Thoracic aorta (tissue), 2 donors: ENCODE results near the gene OLFM2. TPM values are rescaled to one million over a fixed set of nuclear protein-coding genes. Genes with fewer than 3 reads are reported as not detected.

Experiments
- ATAC-seq: fragments of 150-250 bp; one replicate; pipeline ENCODE4 v1.8.0; 2017; ENCODE audit warnings: low read depth; ENCODE audit not compliant: insufficient number of reproducible peaks, low FRiP score
- DNase-seq: peaks from one replicate; pipeline ENCODE4 v3.0.0-alpha.2; 2020; ENCODE audit warnings: low spot score
- H3K27ac ChIP-seq, 2 donors: fragments of 200-600 bp; sonication (generic); 1 replicate in 1 of 2; 2 replicates in 1 of 2; pipeline ENCODE4 v1.5.1; 2016; ENCODE audit warnings: mild to moderate bottlenecking in 2 of 2, moderate library complexity in 2 of 2
- H3K27me3 ChIP-seq: fragments of 200-600 bp; sonication (generic); replicated peaks from 2 replicates; pipeline ENCODE4 v1.6.0; 2016; ENCODE audit warnings: mild to moderate bottlenecking; ENCODE audit not compliant: insufficient read depth
- H3K36me3 ChIP-seq: fragments of 200-600 bp; sonication (generic); one replicate; pipeline ENCODE4 v1.5.1; 2016
- H3K4me1 ChIP-seq, 2 donors: fragments of 200-600 bp; sonication (generic); 1 replicate in 1 of 2; 2 replicates in 1 of 2; pipeline versions ENCODE4 v1.5.1 to v1.6.0; 2016; ENCODE audit warnings: low read depth in 2 of 2, mild to moderate bottlenecking in 1 of 2; ENCODE audit not compliant: control insufficient read depth in 1 of 2
- H3K4me3 ChIP-seq: fragments of 200-600 bp; sonication (generic); 2 replicates; pipeline ENCODE4 v1.5.1; 2016; ENCODE audit warnings: mild to moderate bottlenecking
- H3K9me3 ChIP-seq: fragments of 200-600 bp; sonication (generic); 2 replicates; pipeline ENCODE4 v1.5.1; 2016
- CTCF ChIP-seq: fragments of 200-600 bp; sonication (generic); IDR thresholded peaks from one replicate; pipeline ENCODE4 v1.5.1; 2019; ENCODE audit warnings: antibody characterized with exemption
- total RNA-seq, 2 donors: library from RNA; depleted of rRNA; stranded (reverse); fragments of >200 nt; gene quantifications; one replicate each; pipeline versions ENCODE4 v1.1.0 to v1.2.3, GENCODE V29; 2016

OLFM2 gene
- total RNA-seq, 2 donors from 2014 or later, result 5.8 to 13.4 TPM

GRCh38 chr19:9903336-9903735 is 33.0 kb downstream of the OLFM2 start:
- Histone ChIP-seq H3K9me3 (no peaks in the 10 kb centered on the region), H3K36me3 (no peaks in the 10 kb centered on the region), H3K27me3 (no peaks in the 10 kb centered on the region), H3K4me1 (no peaks in the 10 kb centered on the region), H3K4me3 (no peak overlapping the region), H3K27ac (no peak overlapping the region)
- ATAC-seq, result no peak
- no peak for DNase-seq
- no peak for TF ChIP-seq CTCF

- Histone ChIP-seq H3K27ac (no peak overlapping the region), H3K9me3 (no peaks in the 10 kb centered on the region), H3K36me3 (no peaks in the 10 kb centered on the region), H3K4me3 (no peak overlapping the region), H3K4me1 (no peaks in the 10 kb centered on the region), H3K27me3 (no peaks in the 10 kb centered on the region)
- no peak for TF ChIP-seq CTCF
- ATAC-seq, result no peak
- DNase-seq, result no peak
Observed at GRCh38 chr19:9901642-9902041, 34.7 kb downstream of the OLFM2 start.

DNA sequence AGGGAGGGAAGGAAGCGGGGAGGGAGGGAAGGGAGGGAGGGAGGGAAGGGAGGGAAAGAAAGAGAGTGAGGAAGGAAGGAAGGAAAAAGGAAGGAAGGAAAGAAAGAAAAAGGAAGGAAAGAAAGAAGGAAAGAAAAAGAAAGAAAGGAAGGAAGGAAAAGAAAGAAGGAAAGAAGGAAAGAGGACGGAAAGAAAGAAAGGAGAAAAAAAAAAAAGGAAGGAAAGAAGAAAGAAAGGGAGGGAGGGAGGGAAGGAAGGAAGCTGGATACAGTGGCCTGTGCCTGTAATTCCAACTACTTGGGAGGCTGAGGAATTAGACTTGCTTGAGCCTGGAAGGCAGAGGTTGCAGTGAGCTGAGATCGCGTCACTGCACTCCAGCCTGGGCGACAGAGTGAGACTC is 35.3 kb downstream of the OLFM2 start:
- H3K27me3 ChIP-seq, result no peaks in the 10 kb centered on the region
- no peak overlapping the region for H3K27ac ChIP-seq
- H3K36me3 ChIP-seq, result no peaks in the 10 kb centered on the region
- ATAC-seq (no peak), DNase-seq (no peak)
- no peak for TF ChIP-seq CTCF
- H3K4me1 ChIP-seq, result no peaks in the 10 kb centered on the region
- no peak overlapping the region for H3K4me3 ChIP-seq
- H3K9me3 ChIP-seq, result no peaks in the 10 kb centered on the region

- DNase-seq, result no peak
- no peaks in the 10 kb centered on the region for H3K36me3 ChIP-seq
- H3K4me3 ChIP-seq, result no peak overlapping the region
- H3K9me3 ChIP-seq, result no peaks in the 10 kb centered on the region
- no peak for TF ChIP-seq CTCF
- H3K27me3 ChIP-seq, result no peaks in the 10 kb centered on the region
- H3K27ac ChIP-seq, result no peak overlapping the region
- no peak for ATAC-seq
- H3K4me1 ChIP-seq, result no peaks in the 10 kb centered on the region
Observed at GRCh38 chr19:9891609-9892373, 44.5 kb downstream of the OLFM2 start.

DNA sequence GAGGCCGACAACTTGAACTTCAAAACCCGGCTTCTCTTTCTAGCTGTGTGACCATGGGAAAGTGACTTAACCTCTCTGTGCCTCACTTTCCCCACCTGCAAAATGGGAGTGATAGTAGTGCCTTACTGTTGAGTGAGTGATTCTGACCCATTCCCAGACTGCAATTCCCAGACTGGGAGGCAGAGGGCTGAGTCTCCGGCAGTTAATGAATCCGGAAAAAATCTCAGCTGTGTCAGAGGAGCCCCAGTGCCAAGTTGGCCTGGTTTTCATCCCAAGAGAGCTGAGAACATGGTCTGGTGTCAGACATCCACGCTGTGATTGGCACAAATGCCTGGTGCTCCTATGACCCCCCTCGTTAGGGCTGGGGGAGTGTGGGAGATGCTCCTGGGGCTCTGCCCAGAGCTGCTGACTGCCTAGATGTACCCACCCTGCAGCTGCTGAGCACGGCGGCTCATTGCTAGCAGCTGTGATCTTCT is 51.2 kb downstream of the OLFM2 start:
- H3K27ac ChIP-seq, result no peak overlapping the region
- H3K4me3 ChIP-seq, result no peak overlapping the region
- H3K4me1 ChIP-seq, result peaks cover 0 to 5% of the 10 kb centered on the region in 2 donors
- no peaks in the 10 kb centered on the region for H3K9me3 ChIP-seq
- ATAC-seq, result no peak
- peak; percentile 30 for TF ChIP-seq CTCF
- no peaks in the 10 kb centered on the region for H3K27me3 ChIP-seq
- no peak for DNase-seq
- no peaks in the 10 kb centered on the region for H3K36me3 ChIP-seq
